SK-N-SH (cell line): ENCODE results near the gene ZP4. TPM values are rescaled to one million over a fixed set of nuclear protein-coding genes. Genes with fewer than 3 reads are reported as not detected.

Experiments used
- CTCF ChIA-PET: fragments of 300-600, 350-600 bp; formaldehyde crosslinking; extraction: SDS; loops from one replicate; lab custom pipeline; 2021; lab: Yijun Ruan, JAX
- POLR2A ChIA-PET: fragments of 350-600 bp; sonication (Branson Sonifier 250); formaldehyde crosslinking; extraction: SDS; loops from one replicate; lab custom pipeline; 2020; ENCODE audit warnings: antibody characterized with exemption, inconsistent platforms; lab: Yijun Ruan, JAX
- DNase-seq: peaks from one replicate; pipeline ENCODE4 v3.0.0; 2012
- H2AFZ ChIP-seq: fragments of 200-600 bp; sonication (generic); 2 replicates; pipeline ENCODE4 v1.8.1; 2016; ENCODE audit warnings: antibody characterized with exemption, mild to moderate bottlenecking, low read depth
- H3F3A ChIP-seq: fragments of 200-600 bp; sonication (generic); replicated peaks from 2 replicates; pipeline ENCODE3; 2016; ENCODE audit warnings: antibody characterized with exemption, mild to moderate bottlenecking; ENCODE audit not compliant: insufficient read depth
- H3K27ac ChIP-seq, 2 experiments: fragments of 200-500 bp in 1 of 2; fragments of 200-600 bp in 1 of 2; sonication (Bioruptor generic) in 1 of 2; sonication (generic), shearing (Covaris generic) in 1 of 2; 2 replicates each; pipeline versions ENCODE4 v1.5.1 to v1.6.1; 2014 to 2016; ENCODE audit warnings: low read depth in 2 of 2, inconsistent platforms in 1 of 2, low read length in 1 of 2, mild to moderate bottlenecking in 1 of 2, mixed read lengths in 1 of 2
- H3K27me3 ChIP-seq: fragments of 200-600 bp; sonication (generic), shearing (Covaris generic); 2 replicates; pipeline ENCODE4 v1.6.1; 2016; ENCODE audit warnings: mixed run types; ENCODE audit not compliant: insufficient read depth
- H3K36me3 ChIP-seq, 2 experiments: fragments of 200-500 bp in 1 of 2; fragments of 200-600 bp in 1 of 2; sonication (Bioruptor generic) in 1 of 2; sonication (generic) in 1 of 2; replicated peaks in 1 of 2; 2 replicates each; pipeline versions ENCODE3 to v1.5.1; 2014 to 2016; ENCODE audit warnings: low read length in 1 of 2, mild to moderate bottlenecking in 1 of 2; ENCODE audit not compliant: insufficient read depth in 2 of 2, control insufficient read depth in 1 of 2
- H3K4me1 ChIP-seq, 2 experiments: fragments of 200-500 bp in 1 of 2; fragments of 200-600 bp in 1 of 2; sonication (Bioruptor generic) in 1 of 2; sonication (generic), shearing (Covaris generic) in 1 of 2; 2 replicates each; pipeline versions ENCODE4 v1.5.1 to v1.6.1; 2014 to 2016; ENCODE audit warnings: low read depth in 1 of 2, low read length in 1 of 2, mixed run types in 1 of 2; ENCODE audit not compliant: insufficient read depth in 2 of 2, control insufficient read depth in 1 of 2
- H3K4me2 ChIP-seq: fragments of 200-600 bp; sonication (generic), shearing (Covaris generic); 2 replicates; pipeline ENCODE4 v1.6.1; 2017; ENCODE audit warnings: mixed run types
- H3K4me3 ChIP-seq, 2 experiments: fragments of 200-500 bp in 1 of 2; fragments of 200-600 bp in 1 of 2; sonication (Bioruptor generic) in 1 of 2; sonication (generic), shearing (Covaris generic) in 1 of 2; 2 replicates each; pipeline versions ENCODE4 v1.5.1 to v1.8.1; 2014 to 2016; ENCODE audit warnings: low read depth in 2 of 2, inconsistent platforms in 1 of 2, low read length in 1 of 2, mild to moderate bottlenecking in 1 of 2, mixed read lengths in 1 of 2, moderate library complexity in 1 of 2
- H3K79me2 ChIP-seq: fragments of 200-600 bp; sonication (generic); 2 replicates; pipeline ENCODE4 v1.8.1; 2017; ENCODE audit warnings: mild to moderate bottlenecking; ENCODE audit not compliant: insufficient read depth
- H3K9ac ChIP-seq: fragments of 200-600 bp; sonication (generic); 2 replicates; pipeline ENCODE4 v1.6.1; 2017; ENCODE audit warnings: mixed run types
- H3K9me2 ChIP-seq: fragments of 200-600 bp; sonication (generic); 2 replicates; pipeline ENCODE4 v1.6.1; 2017; ENCODE audit warnings: mixed run types
- H3K9me3 ChIP-seq: fragments of 200-600 bp; sonication (generic); 2 replicates; pipeline ENCODE4 v1.6.1; 2017; ENCODE audit warnings: mixed run types, mild to moderate bottlenecking, moderate library complexity
- H4K20me1 ChIP-seq: fragments of 200-600 bp; sonication (generic); 2 replicates; pipeline ENCODE4 v1.6.1; 2017; ENCODE audit warnings: mild to moderate bottlenecking, mixed run types; ENCODE audit not compliant: insufficient read depth
- EZH2phosphoT487 ChIP-seq: fragments of 200-600 bp; sonication (generic); IDR thresholded peaks from 2 replicates; pipeline ENCODE4 v1.6.1; 2017; ENCODE audit warnings: low read depth, mixed run types, mild to moderate bottlenecking, antibody characterized with exemption, moderate library complexity, borderline replicate concordance
- FOSL2 ChIP-seq: IDR thresholded peaks from 2 replicates; pipeline ENCODE4 v1.4.0; 2012; ENCODE audit warnings: low read depth, mild to moderate bottlenecking, moderate library complexity, borderline replicate concordance
- FOXJ3 ChIP-seq: sonication (generic); formaldehyde crosslinking; IDR thresholded peaks from 2 replicates; pipeline ENCODE4 v1.5.1; 2020; ENCODE audit warnings: mild to moderate bottlenecking, missing genetic modification reagents
- GATA2 ChIP-seq: sonication (generic); formaldehyde crosslinking; IDR thresholded peaks from 2 replicates; pipeline ENCODE4 v1.5.0; 2020; ENCODE audit warnings: mild to moderate bottlenecking, missing genetic modification reagents
- MEF2A ChIP-seq: IDR thresholded peaks from 2 replicates; pipeline ENCODE4 v1.4.0; 2012; ENCODE audit warnings: low read depth, borderline replicate concordance
- NFIC ChIP-seq: IDR thresholded peaks from 2 replicates; pipeline ENCODE4 v1.4.0; 2012; ENCODE audit warnings: borderline replicate concordance
- RAD21 ChIP-seq: IDR thresholded peaks from 2 replicates; pipeline ENCODE4 v1.6.1; 2012; ENCODE audit warnings: mild to moderate bottlenecking, low read length
- RCOR1 ChIP-seq: fragments of 150-350 bp; IDR thresholded peaks from 2 replicates; pipeline ENCODE4 v1.6.1; 2017; ENCODE audit warnings: antibody characterized with exemption, low read length
- RXRA ChIP-seq: IDR thresholded peaks from 2 replicates; pipeline ENCODE4 v1.4.0; 2012; ENCODE audit warnings: low read depth, mild to moderate bottlenecking, borderline replicate concordance
- SIN3A ChIP-seq: IDR thresholded peaks from 2 replicates; pipeline ENCODE4 v1.6.1; 2012; ENCODE audit warnings: low read depth, mild to moderate bottlenecking, low read length, moderate library complexity, borderline replicate concordance
- SMC3 ChIP-seq: IDR thresholded peaks from 2 replicates; pipeline ENCODE4 v1.6.1; 2012; ENCODE audit warnings: low read depth, low read length, improper control_type of control experiment
- WGBS: methylation state at CpG from one replicate; pipeline ENCODE4 v1.1.6; 2017; ENCODE audit warnings: low lambda C conversion rate; 5-methylcytosine and 5-hydroxymethylcytosine counted together
- polyA plus RNA-seq, 3 experiments: library from polyadenylated mRNA; depleted of rRNA; stranded (reverse); fragments of >200 nt; gene quantifications; 2 replicates each; pipeline ENCODE4 v1.2.3, GENCODE V29; 2012
- TF ChIP-seq, protein P1 (sequence below): fragments of 200-600 bp; sonication (generic); IDR thresholded peaks from 2 replicates; pipeline ENCODE4 v1.6.1; 2017; ENCODE audit warnings: antibody characterized with exemption, mild to moderate bottlenecking, moderate library complexity
- TF ChIP-seq, protein P2 (sequence below): IDR thresholded peaks from 2 replicates; pipeline ENCODE4 v1.4.0; 2012; ENCODE audit warnings: low read depth, borderline replicate concordance
- TF ChIP-seq, protein P3 (sequence below): IDR thresholded peaks from 2 replicates; pipeline ENCODE4 v1.4.0; 2012; ENCODE audit warnings: low read depth, borderline replicate concordance
- TF ChIP-seq, protein P4 (sequence below): fragments of 150-350 bp; IDR thresholded peaks from 2 replicates; pipeline ENCODE4 v1.6.1; 2017; ENCODE audit warnings: antibody characterized with exemption, low read length, low read depth, borderline replicate concordance

The ZP4 gene
- polyA plus RNA-seq, 1 of the 3 experiments (the other 2 are of a cell fraction): not detected

- H3K9ac ChIP-seq: no peak overlapping the region
- no peaks in the 10 kb centered on the region for H3K4me1 ChIP-seq
- H3K79me2 ChIP-seq: no peaks in the 10 kb centered on the region
- no peak for DNase-seq
- no peaks in the 10 kb centered on the region for H4K20me1 ChIP-seq
- CTCF ChIA-PET: interaction anchor here (1.2 kb wide), 1 partner anchor 49 kb away, joined by 3 read pairs; no protein-coding TSS in a partner anchor
- no peaks in the 10 kb centered on the region for H3K36me3 ChIP-seq
- no peak overlapping the region for H3K4me3 ChIP-seq
- no peaks in the 10 kb centered on the region for H3K9me2 ChIP-seq
- no peak overlapping the region for H3K27ac ChIP-seq
- POLR2A ChIA-PET: no interaction called here
- no peak overlapping the region for H2AFZ ChIP-seq
- H3K4me2 ChIP-seq: no peak overlapping the region
- H3K9me3 ChIP-seq: no peaks in the 10 kb centered on the region
- 94% methylated on average over 2 of the region's 2 CpGs for WGBS
- TF ChIP-seq, protein P1, sequence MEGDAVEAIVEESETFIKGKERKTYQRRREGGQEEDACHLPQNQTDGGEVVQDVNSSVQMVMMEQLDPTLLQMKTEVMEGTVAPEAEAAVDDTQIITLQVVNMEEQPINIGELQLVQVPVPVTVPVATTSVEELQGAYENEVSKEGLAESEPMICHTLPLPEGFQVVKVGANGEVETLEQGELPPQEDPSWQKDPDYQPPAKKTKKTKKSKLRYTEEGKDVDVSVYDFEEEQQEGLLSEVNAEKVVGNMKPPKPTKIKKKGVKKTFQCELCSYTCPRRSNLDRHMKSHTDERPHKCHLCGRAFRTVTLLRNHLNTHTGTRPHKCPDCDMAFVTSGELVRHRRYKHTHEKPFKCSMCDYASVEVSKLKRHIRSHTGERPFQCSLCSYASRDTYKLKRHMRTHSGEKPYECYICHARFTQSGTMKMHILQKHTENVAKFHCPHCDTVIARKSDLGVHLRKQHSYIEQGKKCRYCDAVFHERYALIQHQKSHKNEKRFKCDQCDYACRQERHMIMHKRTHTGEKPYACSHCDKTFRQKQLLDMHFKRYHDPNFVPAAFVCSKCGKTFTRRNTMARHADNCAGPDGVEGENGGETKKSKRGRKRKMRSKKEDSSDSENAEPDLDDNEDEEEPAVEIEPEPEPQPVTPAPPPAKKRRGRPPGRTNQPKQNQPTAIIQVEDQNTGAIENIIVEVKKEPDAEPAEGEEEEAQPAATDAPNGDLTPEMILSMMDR: peak; percentile 13; the same call in 1 of the 2 replicates
- TF ChIP-seq GATA2 (CRISPR knock-in tag): no peak
- H3F3A ChIP-seq: no peaks in the 10 kb centered on the region
- no peaks in the 10 kb centered on the region for H3K27me3 ChIP-seq
These were observed 22.6 kb upstream of the ZP4 start for GRCh38 chr1:237913345-237913744.

GRCh38 chr1:237911911-237912310 is 21.2 kb upstream of the ZP4 start:
- H3K9ac ChIP-seq: no peak overlapping the region
- H3K79me2 ChIP-seq: no peaks in the 10 kb centered on the region
- POLR2A ChIA-PET: no interaction called here
- H3F3A ChIP-seq: no peaks in the 10 kb centered on the region
- H3K27me3 ChIP-seq: no peaks in the 10 kb centered on the region
- H3K36me3 ChIP-seq: no peaks in the 10 kb centered on the region
- no peaks in the 10 kb centered on the region for H4K20me1 ChIP-seq
- CTCF ChIA-PET: no interaction called here
- H3K4me1 ChIP-seq: no peaks in the 10 kb centered on the region
- H2AFZ ChIP-seq: no peak overlapping the region
- no peak overlapping the region for H3K27ac ChIP-seq
- H3K9me3 ChIP-seq: no peaks in the 10 kb centered on the region
- no peaks in the 10 kb centered on the region for H3K9me2 ChIP-seq
- no peak overlapping the region for H3K4me2 ChIP-seq
- DNase-seq: no peak
- no peak overlapping the region for H3K4me3 ChIP-seq
- TF ChIP-seq RCOR1: no peak
- TF ChIP-seq FOXJ3 (CRISPR knock-in tag): no peak
- TF ChIP-seq, protein P2, sequence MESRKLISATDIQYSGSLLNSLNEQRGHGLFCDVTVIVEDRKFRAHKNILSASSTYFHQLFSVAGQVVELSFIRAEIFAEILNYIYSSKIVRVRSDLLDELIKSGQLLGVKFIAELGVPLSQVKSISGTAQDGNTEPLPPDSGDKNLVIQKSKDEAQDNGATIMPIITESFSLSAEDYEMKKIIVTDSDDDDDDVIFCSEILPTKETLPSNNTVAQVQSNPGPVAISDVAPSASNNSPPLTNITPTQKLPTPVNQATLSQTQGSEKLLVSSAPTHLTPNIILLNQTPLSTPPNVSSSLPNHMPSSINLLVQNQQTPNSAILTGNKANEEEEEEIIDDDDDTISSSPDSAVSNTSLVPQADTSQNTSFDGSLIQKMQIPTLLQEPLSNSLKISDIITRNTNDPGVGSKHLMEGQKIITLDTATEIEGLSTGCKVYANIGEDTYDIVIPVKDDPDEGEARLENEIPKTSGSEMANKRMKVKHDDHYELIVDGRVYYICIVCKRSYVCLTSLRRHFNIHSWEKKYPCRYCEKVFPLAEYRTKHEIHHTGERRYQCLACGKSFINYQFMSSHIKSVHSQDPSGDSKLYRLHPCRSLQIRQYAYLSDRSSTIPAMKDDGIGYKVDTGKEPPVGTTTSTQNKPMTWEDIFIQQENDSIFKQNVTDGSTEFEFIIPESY: no peak
- no peak for TF ChIP-seq MEF2A
- TF ChIP-seq RXRA: no peak
- TF ChIP-seq SMC3: no peak
- TF ChIP-seq SIN3A: no peak
- TF ChIP-seq NFIC: no peak
- TF ChIP-seq, protein P1: no peak
- TF ChIP-seq EZH2phosphoT487: no peak
- no peak for TF ChIP-seq GATA2 (CRISPR knock-in tag)
- TF ChIP-seq RAD21: no peak
- TF ChIP-seq FOSL2: no peak
- TF ChIP-seq, protein P3, sequence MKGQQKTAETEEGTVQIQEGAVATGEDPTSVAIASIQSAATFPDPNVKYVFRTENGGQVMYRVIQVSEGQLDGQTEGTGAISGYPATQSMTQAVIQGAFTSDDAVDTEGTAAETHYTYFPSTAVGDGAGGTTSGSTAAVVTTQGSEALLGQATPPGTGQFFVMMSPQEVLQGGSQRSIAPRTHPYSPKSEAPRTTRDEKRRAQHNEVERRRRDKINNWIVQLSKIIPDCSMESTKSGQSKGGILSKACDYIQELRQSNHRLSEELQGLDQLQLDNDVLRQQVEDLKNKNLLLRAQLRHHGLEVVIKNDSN: no peak
- TF ChIP-seq, protein P4, sequence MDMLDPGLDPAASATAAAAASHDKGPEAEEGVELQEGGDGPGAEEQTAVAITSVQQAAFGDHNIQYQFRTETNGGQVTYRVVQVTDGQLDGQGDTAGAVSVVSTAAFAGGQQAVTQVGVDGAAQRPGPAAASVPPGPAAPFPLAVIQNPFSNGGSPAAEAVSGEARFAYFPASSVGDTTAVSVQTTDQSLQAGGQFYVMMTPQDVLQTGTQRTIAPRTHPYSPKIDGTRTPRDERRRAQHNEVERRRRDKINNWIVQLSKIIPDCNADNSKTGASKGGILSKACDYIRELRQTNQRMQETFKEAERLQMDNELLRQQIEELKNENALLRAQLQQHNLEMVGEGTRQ: no peak
